HEK293 (cell line): ENCODE results near the gene RMDN3.
A peak's percentile ranks its signal among the peaks of the same experiment; 100 is the strongest.

Source experiments
- GLIS2 ChIP-seq: fragments of 450-650 bp; formaldehyde crosslinking; IDR thresholded peaks from 2 replicates; pipeline ENCODE4 v1.5.1; 2016; ENCODE audit warnings: missing biosample characterization, missing genetic modification characterization
- HOXA7 ChIP-seq: sonication (generic); formaldehyde crosslinking; IDR thresholded peaks from 2 replicates; pipeline ENCODE4 v1.8.1; 2022; ENCODE audit warnings: missing genetic modification reagents, borderline replicate concordance
- IKZF3 ChIP-seq: fragments of 450-650 bp; IDR thresholded peaks from 2 replicates; pipeline ENCODE4 v1.5.0; 2018; ENCODE audit warnings: missing biosample characterization, mild to moderate bottlenecking, missing genetic modification characterization, moderate library complexity
- KLF1 ChIP-seq: fragments of 450-650 bp; formaldehyde crosslinking; IDR thresholded peaks from 2 replicates; pipeline ENCODE4 v1.5.1; 2016; ENCODE audit warnings: missing biosample characterization, missing genetic modification characterization
- KLF16 ChIP-seq: fragments of 450-650 bp; formaldehyde crosslinking; IDR thresholded peaks from 2 replicates; pipeline ENCODE4 v1.5.1; 2017; ENCODE audit warnings: missing biosample characterization, missing genetic modification characterization
- KLF9 ChIP-seq: fragments of 450-650 bp; formaldehyde crosslinking; IDR thresholded peaks from 2 replicates; pipeline ENCODE4 v1.5.1; 2016; ENCODE audit warnings: missing biosample characterization, missing genetic modification characterization, low read depth
- MZF1 ChIP-seq: fragments of 450-650 bp; formaldehyde crosslinking; IDR thresholded peaks from 2 replicates; pipeline ENCODE4 v1.5.1; 2017; ENCODE audit warnings: missing biosample characterization, missing genetic modification characterization, borderline replicate concordance
- SP2 ChIP-seq: fragments of 450-650 bp; formaldehyde crosslinking; IDR thresholded peaks from 2 replicates; pipeline ENCODE4 v1.5.1; 2016; ENCODE audit warnings: missing biosample characterization, missing genetic modification characterization
- SP3 ChIP-seq: fragments of 450-650 bp; formaldehyde crosslinking; IDR thresholded peaks from 2 replicates; pipeline ENCODE4 v1.5.1; 2016; ENCODE audit warnings: missing biosample characterization, missing genetic modification characterization
- ZBTB17 ChIP-seq: fragments of 450-650 bp; formaldehyde crosslinking; IDR thresholded peaks from 2 replicates; pipeline ENCODE4 v1.5.1; 2016; ENCODE audit warnings: missing biosample characterization, missing genetic modification characterization
- ZBTB26 ChIP-seq: fragments of 450-650 bp; formaldehyde crosslinking; optimal IDR thresholded peaks from 2 replicates; pipeline ENCODE3; 2016; ENCODE audit warnings: missing biosample characterization, mild to moderate bottlenecking, missing genetic modification characterization
- ZFP37 ChIP-seq: fragments of 450-650 bp; formaldehyde crosslinking; IDR thresholded peaks from 2 replicates; pipeline ENCODE4 v1.5.1; 2016; ENCODE audit warnings: missing biosample characterization, missing genetic modification characterization
- ZFP69B ChIP-seq: fragments of 450-650 bp; formaldehyde crosslinking; IDR thresholded peaks from 2 replicates; pipeline ENCODE4 v1.5.1; 2016; ENCODE audit warnings: missing biosample characterization, missing genetic modification characterization
- ZIC2 ChIP-seq: fragments of 450-650 bp; formaldehyde crosslinking; IDR thresholded peaks from 2 replicates; pipeline ENCODE4 v1.5.1; 2016; ENCODE audit warnings: missing biosample characterization, missing genetic modification characterization
- ZNF146 ChIP-seq: fragments of 450-650 bp; formaldehyde crosslinking; IDR thresholded peaks from 2 replicates; pipeline ENCODE4 v1.5.1; 2016; ENCODE audit warnings: missing biosample characterization, missing genetic modification characterization
- ZNF341 ChIP-seq: fragments of 450-650 bp; formaldehyde crosslinking; IDR thresholded peaks from 2 replicates; pipeline ENCODE4; 2016; ENCODE audit warnings: low read depth, missing biosample characterization, missing genetic modification characterization
- ZNF501 ChIP-seq: fragments of 450-650 bp; formaldehyde crosslinking; IDR thresholded peaks from 2 replicates; pipeline ENCODE4 v1.5.1; 2016; ENCODE audit warnings: missing biosample characterization, missing genetic modification characterization
- ZNF629 ChIP-seq: fragments of 450-650 bp; formaldehyde crosslinking; IDR thresholded peaks from 2 replicates; pipeline ENCODE4 v1.5.1; 2017; ENCODE audit warnings: missing biosample characterization, missing genetic modification characterization
- ZNF843 ChIP-seq: fragments of 450-650 bp; formaldehyde crosslinking; IDR thresholded peaks from 2 replicates; pipeline ENCODE4 v1.5.1; 2016; ENCODE audit warnings: missing biosample characterization, missing genetic modification characterization
- ZSCAN16 ChIP-seq: fragments of 450-650 bp; formaldehyde crosslinking; IDR thresholded peaks from 2 replicates; pipeline ENCODE4 v1.5.1; 2016; ENCODE audit warnings: missing biosample characterization, missing genetic modification characterization
- ZSCAN4 ChIP-seq: fragments of 450-650 bp; formaldehyde crosslinking; IDR thresholded peaks from 2 replicates; pipeline ENCODE4 v1.5.1; 2017; ENCODE audit warnings: missing biosample characterization, missing genetic modification characterization
- ZXDB ChIP-seq: fragments of 450-650 bp; formaldehyde crosslinking; IDR thresholded peaks from 2 replicates; pipeline ENCODE4 v1.5.1; 2016; ENCODE audit warnings: missing biosample characterization, missing genetic modification characterization
- TF ChIP-seq, protein P1 (sequence below): fragments of 450-650 bp; formaldehyde crosslinking; IDR thresholded peaks from 2 replicates; pipeline ENCODE4 v1.5.1; 2017; ENCODE audit warnings: missing biosample characterization, mild to moderate bottlenecking, missing genetic modification characterization, moderate library complexity
- TF ChIP-seq, protein P2 (sequence below): fragments of 450-650 bp; formaldehyde crosslinking; IDR thresholded peaks from 2 replicates; pipeline ENCODE4 v1.5.1; 2016; ENCODE audit warnings: missing biosample characterization, missing genetic modification characterization, low read depth
- TF ChIP-seq, protein P3 (sequence below): fragments of 450-650 bp; formaldehyde crosslinking; IDR thresholded peaks from 2 replicates; pipeline ENCODE4 v1.5.1; 2016; ENCODE audit warnings: missing biosample characterization, missing genetic modification characterization

Gene RMDN3

DNA sequence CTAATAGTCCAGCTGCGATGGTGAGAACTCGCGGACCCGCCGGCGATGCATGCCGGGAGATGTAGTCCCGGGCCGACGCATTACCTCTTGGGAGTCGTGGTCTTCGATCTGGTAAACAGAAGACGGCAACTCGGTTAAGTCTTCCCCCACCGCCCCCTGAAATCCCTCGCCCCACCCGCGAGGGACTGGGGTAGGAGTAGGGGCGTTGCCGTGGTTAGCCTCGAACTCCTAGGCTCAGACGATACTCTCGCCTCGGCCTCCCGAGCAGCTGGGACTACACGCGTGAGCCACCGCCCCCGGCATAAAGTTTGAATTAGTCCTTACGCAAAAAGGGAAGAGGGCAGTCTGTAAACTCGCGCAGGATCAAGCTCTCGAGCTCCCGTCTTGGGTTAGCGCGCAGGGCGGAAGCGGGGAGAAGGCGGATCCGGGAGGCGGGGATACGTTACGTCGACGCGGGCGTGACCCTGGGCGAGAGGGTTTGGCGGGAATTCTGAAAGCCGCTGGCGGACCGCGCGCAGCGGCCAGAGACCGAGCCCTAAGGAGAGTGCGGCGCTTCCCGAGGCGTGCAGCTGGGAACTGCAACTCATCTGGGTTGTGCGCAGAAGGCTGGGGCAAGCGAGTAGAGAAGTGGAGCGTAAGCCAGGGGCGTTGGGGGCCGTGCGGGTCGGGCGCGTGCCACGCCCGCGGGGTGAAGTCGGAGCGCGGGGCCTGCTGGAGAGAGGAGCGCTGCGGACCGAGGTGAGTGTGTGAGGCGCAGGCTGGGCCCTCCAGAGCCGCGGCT lies 60.2 kb downstream of the RMDN3 start, which contains the start of gene RAD51 (continued):
- TF ChIP-seq ZNF629 (tag by site-specific recombination), result peak; percentile 78
- TF ChIP-seq, protein P1, sequence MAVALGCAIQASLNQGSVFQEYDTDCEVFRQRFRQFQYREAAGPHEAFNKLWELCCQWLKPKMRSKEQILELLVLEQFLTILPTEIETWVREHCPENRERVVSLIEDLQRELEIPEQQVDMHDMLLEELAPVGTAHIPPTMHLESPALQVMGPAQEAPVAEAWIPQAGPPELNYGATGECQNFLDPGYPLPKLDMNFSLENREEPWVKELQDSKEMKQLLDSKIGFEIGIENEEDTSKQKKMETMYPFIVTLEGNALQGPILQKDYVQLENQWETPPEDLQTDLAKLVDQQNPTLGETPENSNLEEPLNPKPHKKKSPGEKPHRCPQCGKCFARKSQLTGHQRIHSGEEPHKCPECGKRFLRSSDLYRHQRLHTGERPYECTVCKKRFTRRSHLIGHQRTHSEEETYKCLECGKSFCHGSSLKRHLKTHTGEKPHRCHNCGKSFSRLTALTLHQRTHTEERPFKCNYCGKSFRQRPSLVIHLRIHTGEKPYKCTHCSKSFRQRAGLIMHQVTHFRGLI (tag by site-specific recombination), result peak; percentile 52; the same call in 1 of the 2 replicates
- TF ChIP-seq ZSCAN16 (tag by site-specific recombination), result peak; percentile 40; the same call in 1 of the 2 replicates
- 0 out of 2 replicates have a peak, but pooled peaks have one; percentile 19 for TF ChIP-seq ZNF146 (tag by site-specific recombination)
- TF ChIP-seq MZF1 (tag by site-specific recombination), result no peak
- peak; percentile 99 for TF ChIP-seq ZBTB26 (tag by site-specific recombination)
- peak; percentile 96 for TF ChIP-seq SP3 (tag by site-specific recombination)
- TF ChIP-seq ZNF843 (tag by site-specific recombination), result peak; percentile 53; the same call in 1 of the 2 replicates
- peak; percentile 84; the same call in 1 of the 2 replicates for TF ChIP-seq ZFP37
- TF ChIP-seq ZIC2 (tag by site-specific recombination), result 0 out of 2 replicates have a peak, but pooled peaks have one; percentile 14
- TF ChIP-seq ZNF501 (tag by site-specific recombination), result peak; percentile 98
- TF ChIP-seq IKZF3 (tag by site-specific recombination), result no peak
- peak; percentile 9; the same call in 1 of the 2 replicates for TF ChIP-seq GLIS2 (tag by site-specific recombination)
- peak; percentile 96 for TF ChIP-seq KLF16 (tag by site-specific recombination)
- TF ChIP-seq ZSCAN4 (tag by site-specific recombination), result peak; percentile 11; the same call in 1 of the 2 replicates
- peak; percentile 85 for TF ChIP-seq KLF1
- no peak for TF ChIP-seq HOXA7
- TF ChIP-seq, protein P2, sequence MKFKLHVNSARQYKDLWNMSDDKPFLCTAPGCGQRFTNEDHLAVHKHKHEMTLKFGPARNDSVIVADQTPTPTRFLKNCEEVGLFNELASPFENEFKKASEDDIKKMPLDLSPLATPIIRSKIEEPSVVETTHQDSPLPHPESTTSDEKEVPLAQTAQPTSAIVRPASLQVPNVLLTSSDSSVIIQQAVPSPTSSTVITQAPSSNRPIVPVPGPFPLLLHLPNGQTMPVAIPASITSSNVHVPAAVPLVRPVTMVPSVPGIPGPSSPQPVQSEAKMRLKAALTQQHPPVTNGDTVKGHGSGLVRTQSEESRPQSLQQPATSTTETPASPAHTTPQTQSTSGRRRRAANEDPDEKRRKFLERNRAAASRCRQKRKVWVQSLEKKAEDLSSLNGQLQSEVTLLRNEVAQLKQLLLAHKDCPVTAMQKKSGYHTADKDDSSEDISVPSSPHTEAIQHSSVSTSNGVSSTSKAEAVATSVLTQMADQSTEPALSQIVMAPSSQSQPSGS (tag by site-specific recombination), result no peak
- TF ChIP-seq ZBTB17 (tag by site-specific recombination), result peak; percentile 82
- peak; percentile 80 for TF ChIP-seq KLF9 (tag by site-specific recombination)
- peak; percentile 78 for TF ChIP-seq ZXDB (tag by site-specific recombination)
- TF ChIP-seq ZNF341 (tag by site-specific recombination), result peak; percentile 50
- peak; percentile 89 for TF ChIP-seq SP2
- TF ChIP-seq ZFP69B (tag by site-specific recombination), result peak; percentile 64; the same call in 1 of the 2 replicates
- TF ChIP-seq, protein P3, sequence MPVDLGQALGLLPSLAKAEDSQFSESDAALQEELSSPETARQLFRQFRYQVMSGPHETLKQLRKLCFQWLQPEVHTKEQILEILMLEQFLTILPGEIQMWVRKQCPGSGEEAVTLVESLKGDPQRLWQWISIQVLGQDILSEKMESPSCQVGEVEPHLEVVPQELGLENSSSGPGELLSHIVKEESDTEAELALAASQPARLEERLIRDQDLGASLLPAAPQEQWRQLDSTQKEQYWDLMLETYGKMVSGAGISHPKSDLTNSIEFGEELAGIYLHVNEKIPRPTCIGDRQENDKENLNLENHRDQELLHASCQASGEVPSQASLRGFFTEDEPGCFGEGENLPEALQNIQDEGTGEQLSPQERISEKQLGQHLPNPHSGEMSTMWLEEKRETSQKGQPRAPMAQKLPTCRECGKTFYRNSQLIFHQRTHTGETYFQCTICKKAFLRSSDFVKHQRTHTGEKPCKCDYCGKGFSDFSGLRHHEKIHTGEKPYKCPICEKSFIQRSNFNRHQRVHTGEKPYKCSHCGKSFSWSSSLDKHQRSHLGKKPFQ (tag by site-specific recombination), result 0 out of 2 replicates have a peak, but pooled peaks have one; percentile 91
